Osteoblast (primary cell): ENCODE data around the gene GJA4. TPM values are rescaled to one million over a fixed set of nuclear protein-coding genes. Genes with fewer than 3 reads are reported as not detected.
"Not testable (repeated sequence)": the region's sequence is repeated elsewhere in the genome, so short reads cannot be mapped to it uniquely, and the experiment has no call there.

Experiments used
- DNase-seq: peaks from one replicate; pipeline ENCODE4 v3.0.0; 2011; ENCODE audit warnings: low spot score, mixed read lengths; ENCODE audit not compliant: insufficient read length; ENCODE audit errors: missing footprints
- H2AFZ ChIP-seq: 2 replicates; pipeline ENCODE4 v1.6.0; 2011; ENCODE audit warnings: mild to moderate bottlenecking, low read length
- H3K27ac ChIP-seq: 2 replicates; pipeline ENCODE4 v1.5.1; 2011; ENCODE audit warnings: mild to moderate bottlenecking, low read depth, low read length, moderate library complexity
- H3K27me3 ChIP-seq: 2 replicates; pipeline ENCODE4 v1.6.0; 2012; ENCODE audit warnings: mild to moderate bottlenecking, control low read depth, inconsistent platforms, low read length, moderate library complexity; ENCODE audit not compliant: insufficient read depth
- H3K36me3 ChIP-seq: 2 replicates; pipeline ENCODE4 v1.5.1; 2011; ENCODE audit warnings: mild to moderate bottlenecking, low read length, control low read depth, moderate library complexity; ENCODE audit not compliant: insufficient read depth
- H3K4me1 ChIP-seq: 2 replicates; pipeline ENCODE4 v1.5.1; 2011; ENCODE audit warnings: mild to moderate bottlenecking, low read length, control low read depth, moderate library complexity; ENCODE audit not compliant: insufficient read depth
- H3K4me2 ChIP-seq: 2 replicates; pipeline ENCODE4 v1.6.0; 2011; ENCODE audit warnings: mild to moderate bottlenecking, low read length; ENCODE audit not compliant: insufficient read depth
- H3K4me3 ChIP-seq: fragments of 200-600 bp; sonication (generic); 3 replicates; pipeline ENCODE4 v1.5.1; 2012; ENCODE audit warnings: mild to moderate bottlenecking, low read length, inconsistent platforms; ENCODE audit not compliant: insufficient read depth
- H3K79me2 ChIP-seq: 2 replicates; pipeline ENCODE4 v1.6.0; 2012; ENCODE audit warnings: mild to moderate bottlenecking, low read length, control low read depth, inconsistent platforms; ENCODE audit not compliant: insufficient read depth
- H3K9me3 ChIP-seq: 2 replicates; pipeline ENCODE4 v1.5.1; 2011; ENCODE audit warnings: low read depth, low read length, control low read depth
- H4K20me1 ChIP-seq: 2 replicates; pipeline ENCODE4 v1.6.0; 2012; ENCODE audit warnings: mild to moderate bottlenecking, low read length, control low read depth; ENCODE audit not compliant: insufficient read depth
- total RNA-seq: library from RNA; depleted of rRNA; stranded (reverse); fragments of >200 nt; gene quantifications from 2 replicates; pipeline ENCODE4 v1.2.3, GENCODE V29; 2012
- TF ChIP-seq, protein P1 (sequence below): IDR thresholded peaks from 2 replicates; pipeline ENCODE4 v1.5.1; 2011; ENCODE audit warnings: mild to moderate bottlenecking, low read depth, low read length, moderate library complexity; ENCODE audit errors: extremely low read depth

The GJA4 gene
- total RNA-seq, 1 donor = not detected

GRCh38 chr1:34770891-34771504 is 21.8 kb upstream of the GJA4 start:
- Histone ChIP-seq H4K20me1 (no peaks in the 10 kb centered on the region), H3K4me3 (no peak overlapping the region), H3K79me2 (no peaks in the 10 kb centered on the region), H2AFZ (no peak overlapping the region), H3K27ac (no peak overlapping the region), H3K27me3 (peaks cover 12% of the 10 kb centered on the region), H3K4me1 (no peaks in the 10 kb centered on the region), H3K36me3 (no peaks in the 10 kb centered on the region), H3K4me2 (no peak overlapping the region), H3K9me3 (no peaks in the 10 kb centered on the region)
- TF ChIP-seq, protein P1, sequence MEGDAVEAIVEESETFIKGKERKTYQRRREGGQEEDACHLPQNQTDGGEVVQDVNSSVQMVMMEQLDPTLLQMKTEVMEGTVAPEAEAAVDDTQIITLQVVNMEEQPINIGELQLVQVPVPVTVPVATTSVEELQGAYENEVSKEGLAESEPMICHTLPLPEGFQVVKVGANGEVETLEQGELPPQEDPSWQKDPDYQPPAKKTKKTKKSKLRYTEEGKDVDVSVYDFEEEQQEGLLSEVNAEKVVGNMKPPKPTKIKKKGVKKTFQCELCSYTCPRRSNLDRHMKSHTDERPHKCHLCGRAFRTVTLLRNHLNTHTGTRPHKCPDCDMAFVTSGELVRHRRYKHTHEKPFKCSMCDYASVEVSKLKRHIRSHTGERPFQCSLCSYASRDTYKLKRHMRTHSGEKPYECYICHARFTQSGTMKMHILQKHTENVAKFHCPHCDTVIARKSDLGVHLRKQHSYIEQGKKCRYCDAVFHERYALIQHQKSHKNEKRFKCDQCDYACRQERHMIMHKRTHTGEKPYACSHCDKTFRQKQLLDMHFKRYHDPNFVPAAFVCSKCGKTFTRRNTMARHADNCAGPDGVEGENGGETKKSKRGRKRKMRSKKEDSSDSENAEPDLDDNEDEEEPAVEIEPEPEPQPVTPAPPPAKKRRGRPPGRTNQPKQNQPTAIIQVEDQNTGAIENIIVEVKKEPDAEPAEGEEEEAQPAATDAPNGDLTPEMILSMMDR = no peak
- no peak for DNase-seq

GRCh38 chr1:34771573-34772371 is 21.0 kb upstream of the GJA4 start:
- Histone ChIP-seq H3K27me3 (peaks cover 15% of the 10 kb centered on the region), H3K4me2 (no peak overlapping the region), H2AFZ (no peak overlapping the region), H3K27ac (no peak overlapping the region), H3K4me1 (no peaks in the 10 kb centered on the region), H4K20me1 (no peaks in the 10 kb centered on the region), H3K36me3 (no peaks in the 10 kb centered on the region), H3K79me2 (no peaks in the 10 kb centered on the region), H3K9me3 (no peaks in the 10 kb centered on the region), H3K4me3 (no peak overlapping the region)
- TF ChIP-seq, protein P1 = no peak
- DNase-seq = no peak

DNA sequence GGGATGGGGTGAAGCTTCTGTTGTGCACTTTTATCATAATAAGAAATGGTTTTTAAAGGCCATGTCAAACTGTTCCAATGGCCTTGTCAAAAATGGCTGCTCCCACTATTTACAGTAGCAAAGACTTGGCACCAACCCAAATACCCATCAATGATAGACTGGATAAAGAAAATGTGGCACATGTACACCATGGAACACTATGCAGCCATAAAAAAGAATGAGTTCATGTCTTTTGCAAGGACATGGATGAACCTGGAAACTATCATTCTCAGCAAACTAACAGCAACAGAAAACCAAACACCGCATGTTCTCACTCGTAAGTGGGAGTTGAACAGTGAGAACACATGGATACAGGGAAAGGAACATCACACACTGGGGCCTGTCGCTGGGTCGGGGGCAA is 19.7 kb upstream of the GJA4 start:
- H2AFZ ChIP-seq, H3K79me2 ChIP-seq, H3K27ac ChIP-seq, H4K20me1 ChIP-seq, H3K4me2 ChIP-seq, DNase-seq, H3K4me3 ChIP-seq, H3K9me3 ChIP-seq, H3K4me1 ChIP-seq, H3K36me3 ChIP-seq: not testable (repeated sequence)
- peaks cover 20% of the 10 kb centered on the region for H3K27me3 ChIP-seq

DNA sequence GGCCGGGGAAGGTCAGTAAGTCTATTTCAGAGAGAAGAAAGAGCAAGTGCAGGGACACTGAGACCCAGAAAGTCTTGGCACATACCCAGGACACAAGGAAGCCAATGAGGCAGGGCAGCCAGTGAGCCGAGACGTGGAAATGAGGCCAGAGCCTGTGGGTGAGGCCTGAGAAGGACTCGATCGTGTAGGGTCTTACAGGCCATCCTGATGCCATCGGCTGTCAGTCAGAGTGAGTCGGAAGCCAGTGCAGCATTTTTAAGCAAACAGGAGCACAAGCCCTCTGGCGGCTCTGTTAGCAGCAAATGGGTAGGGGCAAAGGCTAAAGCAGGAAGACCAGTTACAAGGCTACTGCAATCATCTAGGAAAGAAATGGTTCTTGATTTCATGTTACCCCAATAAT is 17.8 kb upstream of the GJA4 start:
- Histone ChIP-seq H3K27ac (no peak overlapping the region), H3K9me3 (no peaks in the 10 kb centered on the region), H3K36me3 (no peaks in the 10 kb centered on the region), H2AFZ (no peak overlapping the region), H3K4me1 (no peaks in the 10 kb centered on the region), H3K4me3 (no peak overlapping the region), H4K20me1 (no peaks in the 10 kb centered on the region), H3K27me3 (peaks cover 34% of the 10 kb centered on the region), H3K4me2 (no peak overlapping the region), H3K79me2 (no peaks in the 10 kb centered on the region)
- TF ChIP-seq, protein P1 = no peak
- no peak for DNase-seq
